GM13976 (cell line): Measurements from ENCODE around the gene ASB10.

Experiments
- DNase-seq: peaks from one replicate; pipeline ENCODE4 v3.0.0; 2012; ENCODE audit warnings: low spot score
- in situ Hi-C: fragments of 300-500 bp; cut with MboI; formaldehyde crosslinking; loops from one replicate; pipeline ENCODE4 v1.12.0; 2022; ENCODE audit warnings: low sequenced_read_pairs, mixed read lengths, inconsistent platforms; ENCODE audit not compliant: unreplicated experiment
- TF ChIP-seq, protein P1 (sequence below): IDR thresholded peaks from 2 replicates; pipeline ENCODE4 v1.5.1; 2012; ENCODE audit warnings: borderline replicate concordance, mild to moderate bottlenecking; ENCODE audit not compliant: insufficient read depth; ENCODE audit errors: extremely low read depth, missing control alignments, control extremely low read depth

Gene ASB10

GRCh38 chr7:151152643-151153513 is 34.2 kb downstream of the ASB10 start:
- TF ChIP-seq, protein P1, sequence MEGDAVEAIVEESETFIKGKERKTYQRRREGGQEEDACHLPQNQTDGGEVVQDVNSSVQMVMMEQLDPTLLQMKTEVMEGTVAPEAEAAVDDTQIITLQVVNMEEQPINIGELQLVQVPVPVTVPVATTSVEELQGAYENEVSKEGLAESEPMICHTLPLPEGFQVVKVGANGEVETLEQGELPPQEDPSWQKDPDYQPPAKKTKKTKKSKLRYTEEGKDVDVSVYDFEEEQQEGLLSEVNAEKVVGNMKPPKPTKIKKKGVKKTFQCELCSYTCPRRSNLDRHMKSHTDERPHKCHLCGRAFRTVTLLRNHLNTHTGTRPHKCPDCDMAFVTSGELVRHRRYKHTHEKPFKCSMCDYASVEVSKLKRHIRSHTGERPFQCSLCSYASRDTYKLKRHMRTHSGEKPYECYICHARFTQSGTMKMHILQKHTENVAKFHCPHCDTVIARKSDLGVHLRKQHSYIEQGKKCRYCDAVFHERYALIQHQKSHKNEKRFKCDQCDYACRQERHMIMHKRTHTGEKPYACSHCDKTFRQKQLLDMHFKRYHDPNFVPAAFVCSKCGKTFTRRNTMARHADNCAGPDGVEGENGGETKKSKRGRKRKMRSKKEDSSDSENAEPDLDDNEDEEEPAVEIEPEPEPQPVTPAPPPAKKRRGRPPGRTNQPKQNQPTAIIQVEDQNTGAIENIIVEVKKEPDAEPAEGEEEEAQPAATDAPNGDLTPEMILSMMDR, result no peak
- in situ Hi-C loops, result no loop called here
- no peak for DNase-seq

DNA sequence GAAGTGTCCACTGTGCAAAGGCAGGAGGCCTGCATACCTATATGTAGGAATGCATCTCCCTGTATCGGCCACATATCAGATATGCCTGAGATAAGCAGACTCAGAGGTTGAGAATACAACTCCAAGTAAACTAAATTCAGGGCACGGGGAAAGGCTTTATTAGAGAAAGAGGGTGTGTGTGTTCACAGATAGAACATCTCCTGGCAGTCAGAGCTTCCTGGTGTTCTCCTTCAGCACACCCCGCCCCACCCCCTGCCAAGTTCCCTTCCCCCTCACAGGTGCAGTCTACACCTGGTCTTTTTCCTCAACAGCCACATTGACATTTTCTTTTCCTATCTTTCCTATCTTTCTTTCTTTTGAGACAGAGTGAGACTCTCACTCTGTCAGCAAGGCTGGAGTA is 36.7 kb downstream of the ASB10 start:
- DNase-seq, result no peak

DNA sequence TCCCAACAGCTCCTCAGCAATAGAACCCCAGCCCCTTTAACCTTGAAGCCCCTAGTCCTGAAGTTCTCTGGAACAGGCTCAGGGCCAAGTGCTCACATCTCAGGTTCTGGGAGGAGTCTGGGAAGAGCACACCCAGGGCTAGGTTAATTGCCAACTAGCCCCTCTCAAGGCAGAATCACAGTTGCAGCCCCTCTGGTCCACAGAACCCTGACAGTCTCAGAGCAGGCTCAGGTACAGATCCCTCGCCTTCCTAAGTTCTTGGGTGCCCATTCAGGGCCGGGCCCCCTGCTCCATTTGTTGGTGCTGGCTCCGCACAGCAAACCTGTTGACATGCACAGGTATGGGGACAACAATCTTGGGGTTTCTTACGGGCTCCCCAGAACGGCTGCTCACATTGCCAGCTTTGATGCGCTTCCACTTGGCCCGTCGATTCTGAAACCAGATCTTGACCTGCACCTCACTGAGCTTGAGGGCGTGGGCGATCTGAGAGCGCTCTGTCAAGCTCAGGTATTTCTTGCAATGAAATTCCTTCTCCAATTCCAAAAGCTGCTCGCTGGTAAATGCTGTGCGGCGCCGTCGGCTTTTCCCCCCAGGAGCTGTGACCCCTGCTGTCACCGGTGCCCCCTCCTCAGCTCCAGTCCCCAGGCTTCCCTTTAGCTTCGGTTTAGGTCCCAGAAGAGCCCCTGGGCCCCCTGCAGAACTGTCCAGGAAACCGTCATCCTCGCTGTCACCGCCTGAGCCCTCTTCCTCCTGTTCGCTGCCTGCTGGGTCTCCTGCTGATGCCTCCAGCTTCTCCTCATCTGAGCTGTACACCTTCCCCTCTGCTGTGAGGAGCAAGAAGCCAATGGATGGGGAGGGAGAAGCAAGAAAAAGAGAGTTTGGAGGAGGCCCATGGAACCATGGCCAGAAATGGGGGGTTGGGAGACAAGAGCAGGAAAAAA is 38.5 kb downstream of the ASB10 start:
- TF ChIP-seq, protein P1, result no peak
- in situ Hi-C loops, result no loop called here
- DNase-seq, result no peak

More for the DNA sequence above, 36.7 kb downstream of the ASB10 start:
- in situ Hi-C loops, result no loop called here
- TF ChIP-seq, protein P1, result no peak

DNA sequence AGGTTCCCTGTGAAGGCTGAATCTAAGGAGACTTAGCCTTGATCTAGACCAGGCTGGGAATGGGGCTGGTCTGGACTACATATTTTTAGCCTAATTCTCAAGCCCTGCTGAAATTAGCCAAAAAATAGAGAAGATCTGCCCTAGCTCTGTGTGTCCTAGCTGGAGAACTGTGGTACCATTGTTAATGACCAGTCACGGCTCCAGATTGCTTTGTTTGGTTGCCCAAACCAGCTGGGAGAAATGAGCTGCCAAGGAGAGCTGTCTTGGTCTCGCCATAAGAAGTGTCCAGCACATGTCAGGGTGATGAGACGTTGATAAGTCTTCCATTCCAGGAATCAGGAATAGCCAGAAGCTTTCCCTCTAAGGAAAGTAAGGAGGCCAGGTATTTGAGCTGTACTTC is 40.3 kb downstream of the ASB10 start:
- TF ChIP-seq, protein P1, result no peak
- in situ Hi-C loops, result no loop called here
- no peak for DNase-seq

DNA sequence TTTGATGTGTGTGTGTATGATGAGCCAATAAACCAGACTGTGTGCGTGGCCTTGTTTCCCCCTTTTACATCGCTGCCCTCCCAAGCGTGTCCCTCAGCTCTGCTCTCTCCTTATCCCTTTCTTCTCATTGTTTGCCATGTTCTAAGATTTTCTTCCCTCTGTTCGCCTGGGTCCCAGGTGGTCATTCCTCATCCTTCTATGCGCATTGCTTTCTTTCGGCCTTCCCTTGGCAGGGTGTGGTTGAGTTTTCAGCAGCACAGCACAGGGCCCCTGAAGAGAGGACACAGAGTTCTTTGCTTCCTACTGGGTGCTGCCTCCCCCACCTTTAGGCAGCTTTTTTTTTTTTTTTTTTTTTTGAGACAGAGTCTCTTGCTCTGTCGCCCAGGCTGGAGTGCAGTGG is 42.7 kb downstream of the ASB10 start:
- in situ Hi-C loops, result no loop called here
- no peak for DNase-seq
- TF ChIP-seq, protein P1, result no peak

- in situ Hi-C loops, result no loop called here
- no peak for DNase-seq
- TF ChIP-seq, protein P1, result no peak
These were observed 43.6 kb downstream of the ASB10 start for GRCh38 chr7:151143261-151144015.
